Stimulated activated naive CD8-positive, alpha-beta T cell treated with anti-CD3 and anti-CD28 coated beads, Interleukin-15, Interleukin-2, amounts not matched to agents 100 U/mL and 50 U/mL, for 24 hours (primary cell): ENCODE data around the gene CARNS1.
"Not testable (repeated sequence)": the region's sequence is repeated elsewhere in the genome, so short reads cannot be mapped to it uniquely, and the experiment has no call there.

ENCODE experiments used
- ATAC-seq: fragments of 150-1000 bp; cut with Tn5 transposase; one replicate; pipeline ENCODE4 v1.10.0; 2021
- DNase-seq: peaks from one replicate; pipeline ENCODE4 v3.0.0; 2021

The CARNS1 gene

GRCh38 chr11:67396587-67397389 lies 18.7 kb upstream of the CARNS1 start:
- DNase-seq = no peak

GRCh38 chr11:67397536-67397935 lies 17.9 kb upstream of the CARNS1 start:
- no peak for ATAC-seq

More at GRCh38 chr11:67396587-67397389, 18.7 kb upstream of the CARNS1 start:
- no peak for ATAC-seq

GRCh38 chr11:67397986-67398660 lies 17.4 kb upstream of the CARNS1 start:
- no peak for ATAC-seq
- DNase-seq = no peak

More at GRCh38 chr11:67397536-67397935, 17.9 kb upstream of the CARNS1 start:
- no peak for DNase-seq

- DNase-seq = no peak
- ATAC-seq = no peak
These were observed 16.6 kb upstream of the CARNS1 start for GRCh38 chr11:67398661-67399563.

- ATAC-seq (no peak), DNase-seq (peak; percentile 41)
These were observed 15.1 kb upstream of the CARNS1 start for GRCh38 chr11:67400251-67400941.

GRCh38 chr11:67400942-67401494 lies 14.5 kb upstream of the CARNS1 start:
- ATAC-seq (peak; percentile 1), DNase-seq (peak; percentile 47)

GRCh38 chr11:67401495-67402191 lies 13.8 kb upstream of the CARNS1 start, which contains the start of gene PPP1CA:
Gene PPP1CA, minus strand, starts transcription at chr11:67401858. Its CDS starts 76 bp downstream, at chr11:67401782.
- ATAC-seq (peak; percentile 77), DNase-seq (peak; percentile 94)

- not testable (repeated sequence) for DNase-seq, ATAC-seq
These were observed 13.2 kb upstream of the CARNS1 start for GRCh38 chr11:67402192-67402839.

GRCh38 chr11:67403085-67403484 lies 12.4 kb upstream of the CARNS1 start:
- DNase-seq, ATAC-seq: not testable (repeated sequence)

- ATAC-seq = no peak
- peak; percentile 65 for DNase-seq
These were observed 10.8 kb upstream of the CARNS1 start for GRCh38 chr11:67404515-67405195.

- ATAC-seq = no peak
- DNase-seq = no peak
These were observed 10.3 kb upstream of the CARNS1 start for GRCh38 chr11:67405196-67405567.

- no peak for ATAC-seq
- no peak for DNase-seq
These were observed 9.7 kb upstream of the CARNS1 start for GRCh38 chr11:67405688-67406339.

- DNase-seq (no peak), ATAC-seq (no peak)
These were observed 9.0 kb upstream of the CARNS1 start for GRCh38 chr11:67406420-67406968.

- no peak for DNase-seq
- no peak for ATAC-seq
These were observed 8.3 kb upstream of the CARNS1 start for GRCh38 chr11:67406969-67407687.

- no peak for ATAC-seq
- no peak for DNase-seq
These were observed 7.8 kb upstream of the CARNS1 start for GRCh38 chr11:67407688-67408163.

- peak; percentile 46 for DNase-seq
- ATAC-seq = peak; percentile 1
These were observed 6.9 kb upstream of the CARNS1 start for GRCh38 chr11:67408437-67409200.

- DNase-seq (peak; percentile 77), ATAC-seq (peak; percentile 60)
These were observed 6.2 kb upstream of the CARNS1 start for GRCh38 chr11:67409261-67409666.
